Coronary artery (tissue), 2 donors: ENCODE results near the gene PALM3.

ENCODE experiments used
- DNase-seq: peaks from one replicate; pipeline ENCODE4 v3.0.0-alpha.2; 2017; ENCODE audit warnings: low spot score
- H3K27ac ChIP-seq, 2 donors: fragments of 200-600 bp; sonication (generic); one replicate each; pipeline ENCODE4 v1.5.1; 2016 to 2019
- H3K4me3 ChIP-seq: fragments of 200-600 bp; sonication (generic); 2 replicates; pipeline ENCODE4 v1.5.1; 2016; ENCODE audit warnings: mild to moderate bottlenecking, moderate library complexity
- CTCF ChIP-seq: fragments of 200-600 bp; sonication (generic); IDR thresholded peaks from one replicate; pipeline ENCODE4 v1.5.1; 2019; ENCODE audit warnings: antibody characterized with exemption

The PALM3 gene

GRCh38 chr19:14061751-14062557 lies at the start of gene PALM3:
PALM3 (minus strand) TSS chr19:14062076; CDS start chr19:14061980, 96 bp downstream.
- TF ChIP-seq CTCF, result no peak
- DNase-seq, result no peak
- no peak within 1 kb of the TSS for H3K27ac ChIP-seq
- H3K4me3 ChIP-seq, result no peak within 1 kb of the TSS

- H3K27ac ChIP-seq, result peak overlapping the region in 1 of 2 donors; percentile 100
- no peak for DNase-seq
- TF ChIP-seq CTCF, result no peak
- H3K4me3 ChIP-seq, result no peak overlapping the region
Observed at GRCh38 chr19:14111486-14111885, 49.6 kb upstream of the PALM3 start.

- H3K4me3 ChIP-seq, result no peak overlapping the region
- H3K27ac ChIP-seq, result peak overlapping the region in 1 of 2 donors; percentile 42
- DNase-seq, result no peak
- TF ChIP-seq CTCF, result no peak
Observed at GRCh38 chr19:14110650-14111049, 48.8 kb upstream of the PALM3 start.

GRCh38 chr19:14107581-14108461 lies 45.9 kb upstream of the PALM3 start:
- Histone ChIP-seq H3K27ac (peak overlapping the region; percentile 81 to 94), H3K4me3 (peak overlapping the region; percentile 40)
- DNase-seq, result no peak
- TF ChIP-seq CTCF, result no peak

- H3K27ac ChIP-seq, result peak overlapping the region; percentile 81 to 94
- TF ChIP-seq CTCF, result no peak
- DNase-seq, result no peak
- no peak overlapping the region for H3K4me3 ChIP-seq
Observed at GRCh38 chr19:14106840-14107239, 45.0 kb upstream of the PALM3 start.

GRCh38 chr19:14105680-14106079 lies 43.8 kb upstream of the PALM3 start:
- Histone ChIP-seq H3K4me3 (no peak overlapping the region), H3K27ac (peak overlapping the region in 1 of 2 donors; percentile 94)
- DNase-seq, result no peak
- TF ChIP-seq CTCF, result no peak
